K562 (cell line): ENCODE results near the gene KLHDC10. TPM values are rescaled to one million over a fixed set of nuclear protein-coding genes. Genes with fewer than 3 reads are reported as not detected.

Experiments
- BRCA1 ChIP-seq, 2 experiments: fragments of 450-650 bp in 1 of 2; sonication (generic) in 1 of 2; formaldehyde crosslinking in 1 of 2; IDR thresholded peaks; 2 replicates each; pipeline versions ENCODE4 v1.5.0 to v1.6.1; 2017 to 2020; ENCODE audit warnings: mild to moderate bottlenecking in 1 of 2, missing genetic modification reagents in 1 of 2
- EP400 ChIP-seq: fragments of 450-650 bp; IDR thresholded peaks from 2 replicates; pipeline ENCODE4 v1.6.1; 2017; ENCODE audit warnings: antibody characterized with exemption, mild to moderate bottlenecking, moderate library complexity
- FOXP1 ChIP-seq: sonication (generic); formaldehyde crosslinking; IDR thresholded peaks from 2 replicates; pipeline ENCODE4 v1.8.0; 2022; ENCODE audit warnings: mild to moderate bottlenecking, missing genetic modification reagents
- MEIS2 ChIP-seq: fragments of 450-650 bp; IDR thresholded peaks from 2 replicates; pipeline ENCODE4 v1.6.1; 2014; ENCODE audit warnings: mild to moderate bottlenecking; ENCODE audit not compliant: partially characterized antibody
- NFE2 ChIP-seq: IDR thresholded peaks from 2 replicates; pipeline ENCODE4 v1.6.1; 2014; ENCODE audit warnings: antibody characterized with exemption, low read depth
- PHF8 ChIP-seq: fragments of 200-600 bp; sonication (generic); IDR thresholded peaks from 2 replicates; pipeline ENCODE4 v1.6.1; 2012; ENCODE audit warnings: mixed run types, mild to moderate bottlenecking, inconsistent platforms, low read length, moderate library complexity, borderline replicate concordance
- POLR2H ChIP-seq: IDR thresholded peaks from 2 replicates; pipeline ENCODE4 v1.6.1; 2016; ENCODE audit warnings: missing genetic modification characterization, low read depth, mild to moderate bottlenecking, control low read depth, missing compliant biosample characterization, moderate library complexity
- RUNX1 ChIP-seq: sonication (generic); IDR thresholded peaks from 2 replicates; pipeline ENCODE4 v1.6.1; 2016; ENCODE audit warnings: antibody characterized with exemption, low read depth
- SMAD3 ChIP-seq: fragments of 450-650 bp; formaldehyde crosslinking; conservative IDR thresholded peaks from 2 replicates; pipeline ENCODE4 v1.4.0; 2020; ENCODE audit warnings: mild to moderate bottlenecking
- TARDBP ChIP-seq: fragments of 450-650 bp; IDR thresholded peaks from 2 replicates; pipeline ENCODE4 v1.6.1; 2016
- WHSC1 ChIP-seq: IDR thresholded peaks from one replicate; pipeline ENCODE4 v1.6.1; 2012; ENCODE audit warnings: low read length, control low read depth, inconsistent platforms
- ZBTB8A ChIP-seq: fragments of 450-650 bp; IDR thresholded peaks from 2 replicates; pipeline ENCODE4 v1.6.1; 2018; ENCODE audit warnings: mild to moderate bottlenecking, moderate library complexity; ENCODE audit not compliant: partially characterized antibody
- ZNF239 ChIP-seq: fragments of 250-450 bp; sonication (Bioruptor Pico); IDR thresholded peaks from 2 replicates; pipeline ENCODE4 v1.4.0; 2020; ENCODE audit warnings: mild to moderate bottlenecking
- ZNF511 ChIP-seq: sonication (generic); formaldehyde crosslinking; IDR thresholded peaks from 2 replicates; pipeline ENCODE4 v1.8.0; 2022; ENCODE audit warnings: mild to moderate bottlenecking, missing genetic modification reagents
- ZNF592 ChIP-seq: fragments of 450-650 bp; IDR thresholded peaks from 2 replicates; pipeline ENCODE4 v1.6.1; 2017; ENCODE audit warnings: antibody characterized with exemption, mild to moderate bottlenecking
- ZNF717 ChIP-seq: fragments of 250-450 bp; sonication (Bioruptor Pico); IDR thresholded peaks from 2 replicates; pipeline ENCODE4 v1.5.0; 2021
- polyA plus RNA-seq, 8 experiments: library from polyadenylated mRNA; depleted of rRNA in 4 of 8; stranded (reverse) in 5 of 8; unstranded in 3 of 8; fragments of >200 nt; fragmentation: Nextera tagmentation in 2 of 8; fragmentation: Illumina TruSeq in 1 of 8; extraction: Ambion mirVana in 2 of 8; extraction: Trizol in 1 of 8; gene quantifications; 2 replicates each; pipeline versions ENCODE4 v1.2.1 to v1.2.3, GENCODE V29; 2011 to 2014; ENCODE audit warnings: inconsistent platforms in 1 of 8, missing spikeins in 1 of 8
- total RNA-seq, 7 experiments: library from RNA; depleted of rRNA in 6 of 7; stranded (reverse); fragments of >200 nt in 6 of 7; fragmentation: Illumina TruSeq in 2 of 7; extraction: Trizol in 2 of 7; gene quantifications; 2 replicates each; pipeline versions ENCODE4 v1.2.1 to v1.2.3, GENCODE V29; 2011 to 2021; ENCODE audit warnings: low replicate concordance in 1 of 7
- TF ChIP-seq, protein P1 (sequence below): sonication (generic); formaldehyde crosslinking; IDR thresholded peaks from 2 replicates; pipeline ENCODE4 v1.8.0; 2022; ENCODE audit warnings: mild to moderate bottlenecking, missing genetic modification reagents, borderline replicate concordance
- TF ChIP-seq, protein P2 (sequence below): sonication (generic); formaldehyde crosslinking; IDR thresholded peaks from 2 replicates; pipeline ENCODE4 v1.8.0; 2022; ENCODE audit warnings: missing genetic modification reagents, mild to moderate bottlenecking, moderate library complexity, borderline replicate concordance

KLHDC10 gene
- total and polyA plus RNA-seq, 9 of the 15 experiments (the other 6 are each of a cell fraction or from before 2014, with no cell fraction given): 9.8 to 80.5 (median 31.4) TPM

GRCh38 chr7:130135208-130136205, 65.2 kb downstream of the KLHDC10 start (continued):
- TF ChIP-seq WHSC1: peak; percentile 97
- peak; percentile 78; the same call in 1 of the 2 replicates for TF ChIP-seq RUNX1
- TF ChIP-seq, protein P1, sequence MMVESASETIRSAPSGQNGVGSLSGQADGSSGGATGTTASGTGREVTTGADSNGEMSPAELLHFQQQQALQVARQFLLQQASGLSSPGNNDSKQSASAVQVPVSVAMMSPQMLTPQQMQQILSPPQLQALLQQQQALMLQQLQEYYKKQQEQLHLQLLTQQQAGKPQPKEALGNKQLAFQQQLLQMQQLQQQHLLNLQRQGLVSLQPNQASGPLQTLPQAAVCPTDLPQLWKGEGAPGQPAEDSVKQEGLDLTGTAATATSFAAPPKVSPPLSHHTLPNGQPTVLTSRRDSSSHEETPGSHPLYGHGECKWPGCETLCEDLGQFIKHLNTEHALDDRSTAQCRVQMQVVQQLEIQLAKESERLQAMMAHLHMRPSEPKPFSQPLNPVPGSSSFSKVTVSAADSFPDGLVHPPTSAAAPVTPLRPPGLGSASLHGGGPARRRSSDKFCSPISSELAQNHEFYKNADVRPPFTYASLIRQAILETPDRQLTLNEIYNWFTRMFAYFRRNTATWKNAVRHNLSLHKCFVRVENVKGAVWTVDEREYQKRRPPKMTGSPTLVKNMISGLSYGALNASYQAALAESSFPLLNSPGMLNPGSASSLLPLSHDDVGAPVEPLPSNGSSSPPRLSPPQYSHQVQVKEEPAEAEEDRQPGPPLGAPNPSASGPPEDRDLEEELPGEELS: no peak
- no peak for TF ChIP-seq POLR2H (tag)
- TF ChIP-seq, protein P2, sequence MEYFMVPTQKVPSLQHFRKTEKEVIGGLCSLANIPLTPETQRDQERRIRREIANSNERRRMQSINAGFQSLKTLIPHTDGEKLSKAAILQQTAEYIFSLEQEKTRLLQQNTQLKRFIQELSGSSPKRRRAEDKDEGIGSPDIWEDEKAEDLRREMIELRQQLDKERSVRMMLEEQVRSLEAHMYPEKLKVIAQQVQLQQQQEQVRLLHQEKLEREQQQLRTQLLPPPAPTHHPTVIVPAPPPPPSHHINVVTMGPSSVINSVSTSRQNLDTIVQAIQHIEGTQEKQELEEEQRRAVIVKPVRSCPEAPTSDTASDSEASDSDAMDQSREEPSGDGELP (CRISPR knock-in tag): peak; percentile 79; the same call in 1 of the 2 replicates
- TF ChIP-seq EP400: peak; percentile 59; the same call in 1 of the 2 replicates
- TF ChIP-seq TARDBP: peak; percentile 65; the same call in 1 of the 2 replicates
- TF ChIP-seq BRCA1 (IDR thresholded peaks at IDR 0.05): no peak
- no peak for TF ChIP-seq BRCA1 (CRISPR knock-in tag; IDR thresholded peaks at IDR 0.05)
- no peak for TF ChIP-seq ZNF239
- TF ChIP-seq PHF8: peak; percentile 32; the same call in 1 of the 2 replicates
- TF ChIP-seq SMAD3 (CRISPR knock-in tag): 0 out of 2 replicates have a peak, but pooled peaks have one; percentile 30
- TF ChIP-seq NFE2: peak; percentile 79
- TF ChIP-seq ZNF717 (CRISPR knock-in tag): no peak
- TF ChIP-seq ZNF511 (CRISPR knock-in tag): no peak
- TF ChIP-seq MEIS2: peak; percentile 65
- no peak for TF ChIP-seq ZBTB8A
- peak; percentile 94 for TF ChIP-seq ZNF592
- TF ChIP-seq FOXP1 (CRISPR knock-in tag): peak; percentile 18; the same call in 1 of the 2 replicates
